Measurements from ENCODE around the gene RITA1.
"Not testable (repeated sequence)": the region's sequence is repeated elsewhere in the genome, so short reads cannot be mapped to it uniquely, and the experiment has no call there.

Gene RITA1

GRCh38 chr12:113202300-113203075, 17.0 kb downstream of the RITA1 start:
- peaks cover 33% of the 10 kb centered on the region for H3K4me1 Mint-ChIP-seq
- ATAC-seq (no peak), DNase-seq (no peak)
- H3K9me3 Mint-ChIP-seq = peaks cover 0 to 7% of the 10 kb centered on the region in 2 donors
- H3K27me3 Mint-ChIP-seq = no peaks in the 10 kb centered on the region
- no peak overlapping the region for H3K4me3 Mint-ChIP-seq
- no peak overlapping the region for H3K27ac Mint-ChIP-seq

- Mint-ChIP-seq H3K27me3 (no peaks in the 10 kb centered on the region), H3K27ac (peak overlapping the region in 1 of 2 donors; percentile 88), H3K4me1 (peaks cover 43% of the 10 kb centered on the region), H3K9me3 (peaks cover 0 to 7% of the 10 kb centered on the region in 2 donors), H3K4me3 (no peak overlapping the region)
- DNase-seq (peak in 1 of 2 donors; percentile 28), ATAC-seq (no peak)
Measured at GRCh38 chr12:113203852-113204760, 18.6 kb downstream of the RITA1 start.

- DNase-seq (no peak), ATAC-seq (no peak)
- Mint-ChIP-seq H3K27me3 (no peaks in the 10 kb centered on the region), H3K4me1 (peaks cover 50% of the 10 kb centered on the region), H3K4me3 (no peak overlapping the region), H3K27ac (no peak overlapping the region), H3K9me3 (peaks cover 0 to 7% of the 10 kb centered on the region in 2 donors)
Measured at GRCh38 chr12:113204804-113205203, 19.3 kb downstream of the RITA1 start.

- Mint-ChIP-seq H3K4me1 (peaks cover 62% of the 10 kb centered on the region), H3K9me3 (peaks cover 0 to 16% of the 10 kb centered on the region in 2 donors), H3K4me3 (peak overlapping the region in 1 of 2 donors; percentile 35), H3K27ac (peak overlapping the region; percentile 59 to 84)
- not testable (repeated sequence) for DNase-seq, ATAC-seq, H3K27me3 Mint-ChIP-seq
Measured at GRCh38 chr12:113206802-113207201, 21.3 kb downstream of the RITA1 start.

- Mint-ChIP-seq H3K9me3 (peaks cover 0 to 16% of the 10 kb centered on the region in 2 donors), H3K27me3 (no peaks in the 10 kb centered on the region), H3K4me3 (peak overlapping the region; percentile 74 to 89), H3K4me1 (peaks cover 63% of the 10 kb centered on the region), H3K27ac (peak overlapping the region; percentile 84 to 98)
- DNase-seq (peak; percentile 25 to 31), ATAC-seq (peak; percentile 4)
Measured at GRCh38 chr12:113207613-113208040, 22.1 kb downstream of the RITA1 start.

GRCh38 chr12:113208041-113208934, 22.8 kb downstream of the RITA1 start:
- Mint-ChIP-seq H3K27me3 (no peaks in the 10 kb centered on the region), H3K4me1 (peaks cover 63% of the 10 kb centered on the region), H3K9me3 (peaks cover 0 to 16% of the 10 kb centered on the region in 2 donors), H3K4me3 (peak overlapping the region; percentile 74 to 89), H3K27ac (peak overlapping the region; percentile 98)
- DNase-seq (peak; percentile 71 to 90), ATAC-seq (peak; percentile 90)

- Mint-ChIP-seq H3K27ac (peak overlapping the region; percentile 27 to 59), H3K4me1 (peaks cover 77% of the 10 kb centered on the region), H3K27me3 (no peaks in the 10 kb centered on the region), H3K9me3 (peaks cover 0 to 14% of the 10 kb centered on the region in 2 donors), H3K4me3 (peak overlapping the region; percentile 24 to 53)
- DNase-seq (no peak), ATAC-seq (no peak)
Measured at GRCh38 chr12:113211160-113211559, 25.6 kb downstream of the RITA1 start.

- Mint-ChIP-seq H3K27me3 (peaks cover 9% of the 10 kb centered on the region), H3K27ac (peak overlapping the region in 1 of 2 donors; percentile 0), H3K9me3 (peaks cover 0 to 8% of the 10 kb centered on the region in 2 donors), H3K4me3 (peak overlapping the region; percentile 46 to 47), H3K4me1 (peaks cover 58% of the 10 kb centered on the region)
- peak; percentile 80 for ATAC-seq
- DNase-seq = peak in 1 of 2 donors; percentile 40
Measured at GRCh38 chr12:113214895-113215400, 29.4 kb downstream of the RITA1 start.

- Mint-ChIP-seq H3K4me1 (peaks cover 57% of the 10 kb centered on the region), H3K9me3 (peaks cover 0 to 3% of the 10 kb centered on the region in 2 donors), H3K4me3 (no peak overlapping the region), H3K27ac (no peak overlapping the region), H3K27me3 (peaks cover 9% of the 10 kb centered on the region)
- DNase-seq (no peak), ATAC-seq (no peak)
Measured at GRCh38 chr12:113216027-113216426, 30.5 kb downstream of the RITA1 start.

- peaks cover 50% of the 10 kb centered on the region for H3K4me1 Mint-ChIP-seq
- no peak for ATAC-seq
- H3K9me3 Mint-ChIP-seq = no peaks in the 10 kb centered on the region
- peak overlapping the region; percentile 71 to 85 for H3K27ac Mint-ChIP-seq
- H3K4me3 Mint-ChIP-seq = peak overlapping the region; percentile 92 to 98
- peaks cover 9% of the 10 kb centered on the region for H3K27me3 Mint-ChIP-seq
- peak in 1 of 2 donors; percentile 20 for DNase-seq
Measured at GRCh38 chr12:113220593-113221180, 35.2 kb downstream of the RITA1 start.

- peak; percentile 96 for ATAC-seq
- Mint-ChIP-seq H3K9me3 (no peaks in the 10 kb centered on the region), H3K27ac (peak within 1 kb of the TSS; percentile 97 to 98), H3K4me3 (peak within 1 kb of the TSS; percentile 92 to 98), H3K4me1 (peaks cover 43% of the 10 kb centered on the region), H3K27me3 (peaks cover 9% of the 10 kb centered on the region)
- peak; percentile 99 for DNase-seq
Measured at GRCh38 chr12:113221181-113221996, 35.9 kb downstream of the RITA1 start, which contains the start of gene TPCN1. Gene TPCN1 (plus strand): TSS chr12:113221464. CDS start chr12:113226853, 5,389 bp downstream.

- H3K4me1 Mint-ChIP-seq = peaks cover 41% of the 10 kb centered on the region
- peak overlapping the region; percentile 97 to 98 for H3K27ac Mint-ChIP-seq
- H3K27me3 Mint-ChIP-seq = peaks cover 6% of the 10 kb centered on the region
- peak overlapping the region; percentile 92 to 98 for H3K4me3 Mint-ChIP-seq
- peak; percentile 0 for ATAC-seq
- H3K9me3 Mint-ChIP-seq = no peaks in the 10 kb centered on the region
- DNase-seq = peak in 1 of 2 donors; percentile 20
Measured at GRCh38 chr12:113221997-113222729, 36.6 kb downstream of the RITA1 start.

All from stimulated activated naive CD8-positive, alpha-beta T cell treated with anti-CD3 and anti-CD28 coated beads, Interleukin-15, amount 100 ng/mL, for 72 hours (primary cell).